Left lobe of liver (tissue), 2 donors: ENCODE measurements around the gene SRSF6. TPM values are rescaled to one million over a fixed set of nuclear protein-coding genes. Genes with fewer than 3 reads are reported as not detected.
A peak's percentile ranks its signal among the peaks of the same experiment; 100 is the strongest.
"Not testable (repeated sequence)": the region's sequence is repeated elsewhere in the genome, so short reads cannot be mapped to it uniquely, and the experiment has no call there.

Source experiments
- ATAC-seq: fragments of 200-7000 bp; cut with Tn5 transposase; one replicate; pipeline ENCODE4 v1.9.1; 2020; ENCODE audit warnings: mild to moderate bottlenecking, moderate library complexity
- DNase-seq: peaks from one replicate; pipeline ENCODE4 v3.0.0-alpha.2; 2020; ENCODE audit warnings: low spot score
- total RNA-seq: library from RNA; stranded (reverse); gene quantifications from one replicate; pipeline ENCODE4 v1.2.1, GENCODE V29; 2021
- donor health status: DM: no; HTN: no; CAD: no; lungs with moderate emphysema.
- donor health status: DM: no; HTN: yes; CAD: no.

SRSF6 gene
- total RNA-seq, 1 donor from 2014 or later, result 71.6 TPM

DNA sequence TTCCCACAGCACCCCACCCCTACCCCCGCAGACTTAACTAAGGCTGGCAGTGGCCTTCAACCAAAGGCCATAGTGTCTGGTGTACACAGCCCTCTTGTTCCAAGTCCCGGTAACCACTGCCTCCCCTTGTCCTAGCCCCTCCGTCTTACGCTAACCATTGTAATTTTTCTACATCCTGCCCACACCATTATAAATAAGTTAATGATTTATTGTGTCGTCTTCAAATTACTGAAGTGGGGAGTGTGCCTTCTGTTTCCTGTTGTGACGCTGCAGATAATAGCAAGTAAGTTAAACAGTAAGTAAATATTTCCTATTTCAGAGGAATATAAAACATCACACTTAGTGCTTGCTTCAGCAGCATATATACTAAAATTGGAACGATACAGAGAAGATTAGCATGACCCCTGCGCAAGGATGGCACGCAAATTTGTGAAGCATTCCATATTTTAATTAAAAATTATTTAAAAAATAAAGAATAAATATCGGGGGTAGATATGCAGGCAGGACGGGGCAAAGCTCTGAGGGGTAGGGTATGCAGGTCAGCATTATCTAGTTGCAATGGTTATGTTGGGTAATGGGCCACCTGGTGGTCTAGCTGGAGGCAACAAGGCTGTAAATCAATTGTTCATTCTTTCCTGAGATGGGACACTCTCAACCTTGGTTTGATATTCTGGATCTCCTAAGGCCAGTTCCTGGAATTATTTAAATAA, 15.1 kb downstream of the SRSF6 start:
- DNase-seq, result peak; percentile 1
- no peak for ATAC-seq

DNA sequence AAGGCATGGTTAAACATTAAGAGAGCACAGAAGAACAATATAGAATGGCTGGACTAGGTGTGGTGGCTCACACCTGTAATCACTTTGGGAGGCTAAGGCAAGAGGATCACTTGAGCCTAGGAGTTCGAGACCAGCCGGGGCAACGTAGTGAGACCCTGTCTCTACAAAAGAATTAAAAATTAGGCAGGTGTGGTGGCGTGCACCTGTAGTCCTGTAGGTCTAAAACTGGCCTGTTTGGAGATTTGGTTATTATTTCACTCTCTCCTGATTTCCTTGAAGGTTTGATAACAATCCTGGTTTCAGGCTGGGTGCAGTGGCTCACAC, 15.6 kb downstream of the SRSF6 start:
- ATAC-seq (no peak), DNase-seq (peak; percentile 12)

DNA sequence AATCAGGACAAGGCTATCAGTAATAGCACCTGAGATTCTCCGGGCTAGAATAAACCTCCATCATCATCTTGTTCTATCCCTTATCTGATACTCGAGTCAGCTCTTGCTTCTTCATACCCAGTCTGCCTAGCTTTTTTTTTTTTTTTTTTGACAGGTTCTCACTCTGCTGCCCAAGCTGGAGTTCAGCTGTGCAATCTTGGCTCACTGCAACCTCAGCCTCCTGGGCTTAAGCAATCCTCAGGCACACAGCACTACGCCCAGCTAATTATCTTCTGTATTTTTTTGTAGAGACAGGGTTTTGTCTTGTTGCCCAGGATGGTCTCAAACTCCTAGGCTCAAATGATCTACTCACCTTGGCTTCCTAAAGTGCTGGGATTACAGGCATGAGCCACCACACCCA, 19.5 kb downstream of the SRSF6 start:
- no peak for DNase-seq
- ATAC-seq, result peak; percentile 92

DNA sequence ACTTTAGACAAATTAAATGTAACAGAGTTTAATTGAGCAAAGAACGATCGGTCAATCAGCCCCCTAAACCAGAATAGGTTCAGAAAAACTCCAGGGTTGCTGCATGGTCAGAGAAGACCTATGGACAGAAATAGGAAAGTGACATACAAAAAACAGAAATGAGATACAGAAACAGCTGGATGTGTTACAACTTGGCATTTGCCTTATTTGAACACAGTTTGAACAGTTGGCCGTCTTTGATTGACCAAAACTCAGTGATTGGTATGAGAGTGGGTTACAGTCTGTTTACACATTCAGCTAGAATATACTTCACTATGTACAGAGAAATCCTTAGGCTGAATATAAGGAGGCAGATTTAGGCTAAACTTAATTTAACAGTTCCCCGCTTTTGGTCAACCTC, 19.9 kb downstream of the SRSF6 start:
- ATAC-seq, result peak; percentile 78
- DNase-seq, result no peak

DNA sequence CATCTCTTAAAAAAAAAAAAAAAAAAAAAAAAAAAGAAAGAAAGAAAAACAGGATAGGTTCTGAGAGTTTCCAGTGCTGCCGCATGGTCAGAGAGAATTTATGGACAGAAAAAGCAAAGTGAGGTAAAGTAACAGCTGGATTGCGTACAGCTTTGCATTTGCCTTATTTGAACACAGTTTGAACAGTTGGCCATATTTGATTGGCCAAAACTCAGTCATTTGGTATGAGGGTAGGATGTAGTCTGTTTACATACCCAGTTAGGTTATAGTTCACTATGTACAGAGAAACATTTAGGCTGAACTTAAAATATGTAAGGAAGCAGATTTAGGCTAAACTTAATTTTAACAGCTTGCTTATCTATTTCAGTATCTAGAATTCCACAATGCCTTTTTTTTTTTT, 32.3 kb downstream of the SRSF6 start:
- no peak for DNase-seq
- ATAC-seq, result no peak

DNA sequence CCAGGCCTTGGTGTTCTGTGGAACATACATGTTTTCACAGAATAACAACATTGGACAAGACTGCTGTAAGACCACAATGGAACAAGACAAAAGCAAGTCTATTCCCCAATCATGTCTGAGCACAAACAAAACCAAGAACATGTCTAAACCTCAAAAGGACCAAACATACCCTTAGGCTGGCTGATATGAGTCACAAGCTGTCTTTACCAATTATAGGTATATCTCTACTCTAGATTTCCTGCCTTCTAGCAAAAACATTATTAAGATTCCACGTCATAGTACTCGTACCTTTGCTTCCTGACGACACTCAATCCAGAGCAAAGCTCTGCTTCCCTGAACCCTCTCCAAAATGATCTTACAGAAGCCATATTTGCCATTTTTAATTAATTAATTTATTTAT, 34.4 kb downstream of the SRSF6 start:
- no peak for ATAC-seq
- no peak for DNase-seq

DNA sequence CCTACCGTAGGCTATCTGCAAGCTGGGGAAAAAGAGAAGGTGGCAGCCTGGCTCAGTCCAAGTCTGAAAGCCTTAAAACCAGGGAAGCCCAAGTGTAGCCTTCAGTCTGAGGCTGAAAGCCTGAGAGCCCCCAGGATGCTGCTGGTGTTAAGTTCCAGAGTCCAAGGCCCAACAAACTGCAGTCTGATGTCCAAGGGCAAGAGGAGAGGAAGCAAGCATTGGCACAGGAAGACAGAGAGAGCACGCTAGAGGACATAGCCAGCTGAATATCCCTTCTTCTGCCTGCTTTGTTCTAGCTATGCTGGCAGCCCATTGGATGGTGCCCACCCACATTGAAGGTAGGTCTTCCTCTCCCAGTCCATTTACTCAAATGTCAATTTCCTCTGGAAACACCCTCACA, 37.7 kb downstream of the SRSF6 start:
- no peak for ATAC-seq
- DNase-seq, result no peak

DNA sequence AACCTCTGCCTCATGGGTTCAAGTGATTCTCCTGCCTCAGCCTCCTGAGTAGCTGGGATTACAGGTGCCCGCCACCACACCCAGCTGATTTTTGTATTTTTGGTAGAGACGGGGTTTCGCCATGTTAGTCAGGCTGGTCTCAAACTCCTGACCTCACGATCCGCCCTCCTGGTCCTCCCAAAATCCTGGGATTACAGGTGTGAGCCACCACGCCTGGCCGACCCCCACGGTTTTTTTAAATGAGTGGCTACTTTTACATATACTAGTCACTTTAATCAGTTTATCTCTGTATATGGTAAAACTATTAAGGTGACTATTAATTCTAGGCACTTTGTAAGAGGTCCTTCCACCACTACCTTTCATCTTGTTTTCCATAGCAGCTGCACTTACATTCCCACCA, 44.3 kb downstream of the SRSF6 start:
- not testable (repeated sequence) for DNase-seq, ATAC-seq

DNA sequence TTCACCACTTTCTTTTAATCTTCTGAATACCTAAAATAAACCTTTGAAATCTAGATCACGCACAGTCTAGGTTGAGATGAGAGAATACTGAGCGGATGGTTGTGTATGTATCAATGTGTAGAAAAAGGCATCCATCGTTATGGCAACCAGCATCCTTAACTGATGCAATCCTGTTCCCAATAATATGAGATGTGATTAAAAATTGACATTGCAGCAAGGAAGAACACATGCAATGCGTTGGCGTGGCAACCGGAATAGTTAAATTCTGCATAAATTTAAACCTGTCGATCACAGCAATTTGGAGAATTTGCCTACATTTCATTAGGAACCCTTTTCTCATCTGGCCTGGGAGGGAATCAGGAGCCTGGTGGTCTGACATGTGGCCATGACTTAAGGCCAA, 48.5 kb downstream of the SRSF6 start:
- no peak for ATAC-seq

DNA sequence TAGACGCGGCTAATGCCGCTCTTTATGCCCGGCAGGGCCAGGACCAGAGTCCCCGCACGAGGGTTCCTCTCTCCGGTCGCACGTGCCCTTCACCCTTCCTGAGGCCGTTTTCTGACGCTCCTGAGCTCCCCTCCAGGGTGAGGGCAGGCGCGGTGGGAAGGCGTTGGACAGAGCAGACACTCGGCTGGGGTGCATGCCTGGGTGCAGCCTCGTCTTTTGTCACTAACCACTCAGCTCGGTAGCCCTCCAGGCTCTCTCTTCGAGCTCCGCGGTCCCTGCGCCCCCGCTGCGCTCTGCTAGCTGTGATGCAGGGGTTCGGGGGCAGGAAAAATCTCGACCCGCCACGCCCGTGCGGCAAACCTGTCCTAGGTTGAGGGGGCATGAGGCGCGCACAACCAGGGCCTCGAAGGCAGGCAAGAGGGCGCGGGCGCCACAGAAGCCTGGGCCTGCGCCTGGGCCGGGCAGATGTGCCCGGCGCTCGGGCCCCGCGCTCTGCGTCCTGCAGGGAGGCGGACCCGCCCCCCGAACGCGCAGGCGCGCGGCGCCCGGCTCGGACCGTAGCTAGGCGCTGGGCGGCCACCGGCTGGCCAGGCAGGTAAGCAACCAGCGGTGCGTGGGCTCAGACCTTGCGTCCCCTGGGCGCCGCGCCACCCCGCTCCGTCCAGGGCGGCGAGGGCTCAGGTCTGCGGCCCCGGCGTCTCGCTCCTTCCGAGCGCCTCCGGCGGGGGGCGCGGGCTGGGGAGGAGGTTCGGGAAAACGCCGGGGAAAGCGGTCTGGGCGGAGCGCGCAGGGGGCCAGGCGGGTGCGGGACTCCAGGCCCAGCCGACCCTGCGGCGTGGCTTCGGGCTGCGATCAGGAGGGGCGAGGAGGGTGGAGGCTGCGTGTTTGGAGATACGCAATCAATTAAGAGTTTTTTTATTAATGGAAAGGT, 49.7 kb downstream of the SRSF6 start, which contains the start of gene L3MBTL1:
TSS of gene L3MBTL1 (plus strand) at position 548 of the 931 bp plus-strand sequence. CDS start 5,807 bp downstream, outside the sequence.
- DNase-seq (peak; percentile 66), ATAC-seq (peak; percentile 95)

More for the DNA sequence above, 48.5 kb downstream of the SRSF6 start:
- DNase-seq, result no peak

DNA sequence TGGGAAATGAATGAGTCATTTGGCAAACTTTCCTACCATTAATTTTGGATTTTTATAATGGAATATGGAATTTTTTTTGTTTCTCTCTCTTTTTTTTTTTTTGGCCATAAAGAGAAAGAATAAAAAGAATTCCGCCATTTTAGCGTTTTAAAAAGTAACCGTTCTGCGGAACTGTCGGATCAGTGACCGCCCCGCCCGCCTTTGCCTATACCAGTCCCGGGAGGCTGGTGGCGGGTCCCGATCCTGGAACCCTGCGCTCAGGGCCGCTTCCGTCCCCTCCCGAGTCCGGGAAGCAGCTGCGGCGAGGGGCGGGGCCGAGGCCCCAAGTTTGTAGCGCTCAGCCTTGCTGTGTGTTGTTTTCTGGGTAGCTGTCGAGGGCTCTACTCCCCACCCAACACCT, 50.4 kb downstream of the SRSF6 start:
- no peak for ATAC-seq
- no peak for DNase-seq

DNA sequence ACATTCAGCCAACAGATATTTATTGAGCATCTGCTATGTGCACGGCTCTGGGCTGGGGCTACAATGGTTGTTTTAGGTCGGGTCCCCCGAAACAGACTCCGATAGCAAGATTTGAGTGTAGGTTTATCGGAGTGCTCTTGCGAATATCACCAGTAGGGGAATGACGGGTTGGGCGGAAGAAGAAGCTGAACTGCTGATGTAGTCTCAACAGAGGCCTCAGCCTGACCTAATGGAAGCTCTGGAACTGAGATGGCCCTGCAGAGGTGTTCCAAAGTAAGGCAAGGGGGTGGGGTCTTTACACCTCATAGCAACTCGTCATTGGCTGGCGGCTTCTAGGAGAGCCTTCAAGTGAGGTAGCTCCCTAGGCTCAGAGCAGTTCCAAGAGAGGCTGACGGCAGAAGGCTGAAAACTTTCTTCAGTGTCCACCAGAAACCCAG, 50.9 kb downstream of the SRSF6 start:
- ATAC-seq (no peak), DNase-seq (no peak)

DNA sequence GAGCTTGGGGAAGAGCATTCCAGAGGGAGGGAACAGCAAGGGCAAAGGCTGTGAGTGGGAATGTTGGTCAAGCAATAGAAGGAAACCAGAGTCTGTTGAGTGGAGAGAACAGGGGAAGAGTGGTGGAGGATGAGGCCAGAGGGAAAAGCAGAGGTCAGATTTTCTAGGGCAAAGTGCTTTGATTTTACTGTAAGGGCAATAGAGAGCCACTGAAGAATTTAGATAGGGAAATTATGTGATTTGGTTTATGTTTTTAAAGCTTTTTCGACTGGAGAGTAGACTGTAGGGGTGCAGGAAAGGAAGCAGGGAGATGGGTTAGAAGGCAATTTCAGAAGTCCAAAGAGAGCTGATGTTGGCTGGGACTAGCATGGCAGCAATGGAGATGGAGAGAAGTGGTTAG, 54.2 kb downstream of the SRSF6 start:
- ATAC-seq (no peak), DNase-seq (no peak)

DNA sequence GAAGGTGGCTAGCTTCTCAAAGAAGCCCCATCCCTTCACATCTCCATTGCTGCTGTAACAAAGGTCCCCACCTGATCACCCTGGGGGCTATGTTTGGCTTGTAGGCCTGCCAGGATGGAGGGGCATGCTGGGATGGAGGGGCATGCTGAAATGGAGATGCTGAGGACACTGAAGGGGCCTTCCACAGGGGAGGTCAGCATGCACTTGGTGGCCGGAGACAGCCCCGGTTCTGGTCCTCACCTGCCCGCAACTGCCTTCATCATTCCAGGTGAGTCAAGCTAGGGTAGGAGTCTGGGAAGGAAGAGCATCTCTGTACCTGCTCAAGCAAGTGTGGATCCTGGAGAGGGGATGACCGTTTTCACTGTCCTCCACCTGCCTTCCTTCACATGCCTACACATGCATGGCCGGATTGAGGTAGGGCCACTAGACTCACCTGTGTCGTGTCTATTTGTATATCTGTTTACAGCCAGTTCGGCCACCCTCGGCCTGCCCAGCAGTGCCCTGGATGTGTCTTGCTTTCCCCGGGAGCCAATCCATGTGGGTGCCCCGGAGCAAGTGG, 55.8 kb downstream of the SRSF6 start:
- ATAC-seq (peak; percentile 6), DNase-seq (no peak)

Other genes starting within 250 kb of the SRSF6 start
- 3.6 TPM for gene L3MBTL1, start 49.8 kb downstream of the SRSF6 start, total RNA-seq
- gene SGK2, start 101.1 kb downstream of the SRSF6 start, total RNA-seq, result 81.1 TPM
- 4.4 TPM for gene IFT52, start 133.0 kb downstream of the SRSF6 start, total RNA-seq
- gene MYBL2, start 209.2 kb downstream of the SRSF6 start, total RNA-seq, result 0.63 TPM